ENCODE measurements around the gene PLAA. TPM values are rescaled to one million over a fixed set of nuclear protein-coding genes. Genes with fewer than 3 reads are reported as not detected.

Gene PLAA
- total RNA-seq, 2 donors from 2014 or later = 24.4 to 32.4 TPM

- Histone ChIP-seq H3K36me3 (peaks cover 4% of the 10 kb centered on the region), H3K4me3 (no peak overlapping the region), H3K9ac (ENCODE audit: low read depth in 2 of 2, low read length in 2 of 2) (no peak overlapping the region), H3K4me1 (no peaks in the 10 kb centered on the region), H3K27ac (no peak overlapping the region), H3K27me3 (no peaks in the 10 kb centered on the region), H3K9me3 (no peaks in the 10 kb centered on the region)
- TF ChIP-seq, protein P1, sequence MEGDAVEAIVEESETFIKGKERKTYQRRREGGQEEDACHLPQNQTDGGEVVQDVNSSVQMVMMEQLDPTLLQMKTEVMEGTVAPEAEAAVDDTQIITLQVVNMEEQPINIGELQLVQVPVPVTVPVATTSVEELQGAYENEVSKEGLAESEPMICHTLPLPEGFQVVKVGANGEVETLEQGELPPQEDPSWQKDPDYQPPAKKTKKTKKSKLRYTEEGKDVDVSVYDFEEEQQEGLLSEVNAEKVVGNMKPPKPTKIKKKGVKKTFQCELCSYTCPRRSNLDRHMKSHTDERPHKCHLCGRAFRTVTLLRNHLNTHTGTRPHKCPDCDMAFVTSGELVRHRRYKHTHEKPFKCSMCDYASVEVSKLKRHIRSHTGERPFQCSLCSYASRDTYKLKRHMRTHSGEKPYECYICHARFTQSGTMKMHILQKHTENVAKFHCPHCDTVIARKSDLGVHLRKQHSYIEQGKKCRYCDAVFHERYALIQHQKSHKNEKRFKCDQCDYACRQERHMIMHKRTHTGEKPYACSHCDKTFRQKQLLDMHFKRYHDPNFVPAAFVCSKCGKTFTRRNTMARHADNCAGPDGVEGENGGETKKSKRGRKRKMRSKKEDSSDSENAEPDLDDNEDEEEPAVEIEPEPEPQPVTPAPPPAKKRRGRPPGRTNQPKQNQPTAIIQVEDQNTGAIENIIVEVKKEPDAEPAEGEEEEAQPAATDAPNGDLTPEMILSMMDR (IDR thresholded peaks at IDR 0.05) = no peak
- no peak for DNase-seq
- intact Hi-C loops (cut with DNase I) = no loop called here
These were observed 18.0 kb downstream of the PLAA start for GRCh38 chr9:26928902-26929495.

DNA sequence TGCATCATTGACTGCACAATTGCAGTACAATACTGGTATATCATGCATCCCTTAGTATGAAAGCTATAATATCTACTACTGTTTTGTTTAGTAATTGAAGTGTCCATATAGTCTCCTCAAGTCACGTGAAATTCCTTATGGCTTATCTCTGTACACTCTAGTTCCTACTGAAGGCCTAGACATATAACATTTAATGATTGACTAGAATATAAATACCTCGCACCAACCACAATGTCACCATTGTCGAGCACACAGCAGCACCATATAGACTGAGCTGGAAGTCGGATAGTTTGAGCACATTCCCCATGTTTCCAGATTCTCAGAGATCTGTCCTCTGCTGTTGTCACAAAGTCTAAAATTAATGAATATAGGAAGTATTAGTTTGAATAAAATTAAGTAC lies 21.4 kb downstream of the PLAA start:
- H3K4me3 ChIP-seq = no peak overlapping the region
- H3K36me3 ChIP-seq = peaks cover 4% of the 10 kb centered on the region
- H3K9me3 ChIP-seq = no peaks in the 10 kb centered on the region
- DNase-seq = no peak
- H3K27me3 ChIP-seq = no peaks in the 10 kb centered on the region
- no peaks in the 10 kb centered on the region for H3K4me1 ChIP-seq
- H3K27ac ChIP-seq = no peak overlapping the region
- no peak overlapping the region for H3K9ac ChIP-seq (ENCODE audit: low read depth in 2 of 2, low read length in 2 of 2)
- TF ChIP-seq, protein P1 (IDR thresholded peaks at IDR 0.05) = no peak
- intact Hi-C loops (cut with DNase I) = no loop called here

- Histone ChIP-seq H3K9ac (ENCODE audit: low read depth in 2 of 2, low read length in 2 of 2) (no peak overlapping the region), H3K36me3 (peaks cover 4% of the 10 kb centered on the region), H3K27me3 (no peaks in the 10 kb centered on the region), H3K9me3 (no peaks in the 10 kb centered on the region), H3K4me1 (no peaks in the 10 kb centered on the region), H3K27ac (no peak overlapping the region), H3K4me3 (no peak overlapping the region)
- intact Hi-C loops (cut with DNase I) = no loop called here
- no peak for DNase-seq
- TF ChIP-seq, protein P1 (IDR thresholded peaks at IDR 0.05) = no peak
These were observed 27.3 kb downstream of the PLAA start for GRCh38 chr9:26919698-26920097.

DNA sequence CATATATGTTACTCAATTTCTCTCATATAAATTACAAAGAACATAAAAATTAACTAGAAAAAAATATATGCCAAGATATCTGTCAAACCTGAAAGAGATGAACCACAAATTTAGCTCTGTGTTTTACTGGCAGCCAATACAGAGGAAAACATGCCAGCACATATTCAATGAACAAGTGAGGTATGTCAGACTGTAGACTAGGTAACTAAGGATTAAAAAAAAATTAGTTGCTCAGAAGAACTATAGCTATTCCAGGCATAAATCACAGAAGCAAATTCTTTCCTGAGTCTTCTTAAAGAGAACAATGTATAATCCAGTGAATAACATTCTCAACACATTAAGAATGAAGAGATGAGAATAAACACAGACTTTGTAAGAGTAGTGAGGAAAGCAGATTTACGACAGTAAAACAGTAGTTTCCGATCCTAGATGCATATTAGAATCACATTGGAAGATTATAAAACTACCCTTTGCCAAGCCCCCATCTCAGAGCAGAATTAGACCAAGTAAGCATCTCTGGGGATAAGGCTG lies 33.8 kb downstream of the PLAA start:
- Histone ChIP-seq H3K27ac (no peak overlapping the region), H3K27me3 (no peaks in the 10 kb centered on the region), H3K4me1 (no peaks in the 10 kb centered on the region), H3K9ac (ENCODE audit: low read depth in 2 of 2, low read length in 2 of 2) (no peak overlapping the region), H3K4me3 (no peak overlapping the region), H3K36me3 (peaks cover 4% of the 10 kb centered on the region), H3K9me3 (no peaks in the 10 kb centered on the region)
- no peak for DNase-seq
- intact Hi-C loops (cut with DNase I) = no loop called here
- TF ChIP-seq, protein P1 (IDR thresholded peaks at IDR 0.05) = no peak

GRCh38 chr9:26904671-26905070 lies 42.4 kb downstream of the PLAA start:
- no peaks in the 10 kb centered on the region for H3K36me3 ChIP-seq
- no peak overlapping the region for H3K27ac ChIP-seq
- TF ChIP-seq, protein P1 (IDR thresholded peaks at IDR 0.05) = no peak
- H3K4me1 ChIP-seq = no peaks in the 10 kb centered on the region
- no peak overlapping the region for H3K4me3 ChIP-seq
- no peaks in the 10 kb centered on the region for H3K9me3 ChIP-seq
- no peaks in the 10 kb centered on the region for H3K27me3 ChIP-seq
- intact Hi-C loops (cut with DNase I) = no loop called here
- no peak for DNase-seq
- no peak overlapping the region for H3K9ac ChIP-seq (ENCODE audit: low read depth in 2 of 2, low read length in 2 of 2)

Measured in colonic mucosa (tissue), 4 donors.